Activated B cell treated with CpG ODN at 0.5 μM for 24 hours (primary cell): Measurements from ENCODE around the gene MTNR1B. TPM values are rescaled to one million over a fixed set of nuclear protein-coding genes. Genes with fewer than 3 reads are reported as not detected.

Experiments
- ATAC-seq: fragments of 200-7000 bp; cut with Tn5 transposase; one replicate; pipeline ENCODE4 v1.10.0; 2021; ENCODE audit warnings: low read depth, mild to moderate bottlenecking, moderate library complexity
- CTCF ChIA-PET: fragments of 350-600 bp; sonication (Branson Sonifier 250); formaldehyde crosslinking; loops from one replicate; lab custom pipeline; 2021; ENCODE audit warnings: antibody characterized with exemption; lab: Charles Lee
- POLR2A ChIA-PET: fragments of 350-600 bp; sonication (Branson Sonifier 250); formaldehyde crosslinking; loops from one replicate; lab custom pipeline; 2021; ENCODE audit warnings: antibody characterized with exemption; lab: Charles Lee
- DNase-seq: peaks from one replicate; pipeline ENCODE4 v3.0.0; 2022
- H3K27ac Mint-ChIP-seq: one replicate; pipeline ENCODE4 v1.8.0; 2020; ENCODE audit warnings: mixed read lengths
- H3K27me3 Mint-ChIP-seq: one replicate; pipeline ENCODE4 v1.8.0; 2021; ENCODE audit warnings: mixed read lengths
- H3K36me3 Mint-ChIP-seq: one replicate; pipeline ENCODE4 v1.8.0; 2021; ENCODE audit warnings: low read depth, mixed read lengths
- H3K4me1 Mint-ChIP-seq: one replicate; pipeline ENCODE4 v1.8.0; 2021; ENCODE audit warnings: mixed read lengths
- H3K4me3 Mint-ChIP-seq: one replicate; pipeline ENCODE4 v1.8.0; 2020; ENCODE audit warnings: mild to moderate bottlenecking, mixed read lengths
- H3K9me3 Mint-ChIP-seq: one replicate; pipeline ENCODE4 v1.8.0; 2020; ENCODE audit warnings: mixed read lengths
- intact Hi-C: fragments of 100-400 bp; cut with micrococcal nuclease; formaldehyde crosslinking; loops from one replicate; pipeline ENCODE4 v1.15.1; 2024
- total RNA-seq: library from RNA; stranded (reverse); gene quantifications from 2 replicates; pipeline ENCODE4 v1.2.3, GENCODE V29; 2022
- TF ChIP-seq, protein P1 (sequence below): fragments of 200-600 bp; IDR thresholded peaks from one replicate; pipeline ENCODE4 v1.8.0; 2022; ENCODE audit warnings: antibody characterized with exemption, mild to moderate bottlenecking

MTNR1B gene
- total RNA-seq, 1 donor from 2014 or later, result not detected

DNA sequence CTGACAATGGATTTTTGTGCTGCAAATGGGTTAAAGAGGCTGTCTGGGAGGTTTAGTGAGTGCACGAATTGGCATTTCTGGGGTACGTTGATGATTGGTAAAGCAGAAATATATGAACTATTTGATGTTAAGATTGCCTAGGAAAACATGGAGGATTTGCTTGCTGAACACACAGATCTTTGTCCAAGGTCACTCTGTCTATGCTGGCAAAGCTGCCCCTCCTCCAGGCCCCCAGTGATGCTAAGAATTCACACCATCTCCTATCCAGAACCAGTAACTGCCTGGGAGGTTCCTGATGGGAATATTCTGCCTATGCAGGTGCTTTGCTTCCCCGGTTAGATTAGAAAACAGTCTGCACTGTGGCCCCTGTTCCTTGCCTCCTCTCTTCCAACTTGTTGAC, 5.8 kb downstream of the MTNR1B start:
- intact Hi-C loops, result no loop called here
- ATAC-seq (no peak), DNase-seq (no peak)
- Mint-ChIP-seq H3K27me3 (no peaks in the 10 kb centered on the region), H3K36me3 (no peaks in the 10 kb centered on the region), H3K27ac (no peak overlapping the region), H3K4me3 (no peak overlapping the region), H3K4me1 (no peaks in the 10 kb centered on the region), H3K9me3 (no peaks in the 10 kb centered on the region)
- POLR2A ChIA-PET, result no interaction called here
- TF ChIP-seq, protein P1, sequence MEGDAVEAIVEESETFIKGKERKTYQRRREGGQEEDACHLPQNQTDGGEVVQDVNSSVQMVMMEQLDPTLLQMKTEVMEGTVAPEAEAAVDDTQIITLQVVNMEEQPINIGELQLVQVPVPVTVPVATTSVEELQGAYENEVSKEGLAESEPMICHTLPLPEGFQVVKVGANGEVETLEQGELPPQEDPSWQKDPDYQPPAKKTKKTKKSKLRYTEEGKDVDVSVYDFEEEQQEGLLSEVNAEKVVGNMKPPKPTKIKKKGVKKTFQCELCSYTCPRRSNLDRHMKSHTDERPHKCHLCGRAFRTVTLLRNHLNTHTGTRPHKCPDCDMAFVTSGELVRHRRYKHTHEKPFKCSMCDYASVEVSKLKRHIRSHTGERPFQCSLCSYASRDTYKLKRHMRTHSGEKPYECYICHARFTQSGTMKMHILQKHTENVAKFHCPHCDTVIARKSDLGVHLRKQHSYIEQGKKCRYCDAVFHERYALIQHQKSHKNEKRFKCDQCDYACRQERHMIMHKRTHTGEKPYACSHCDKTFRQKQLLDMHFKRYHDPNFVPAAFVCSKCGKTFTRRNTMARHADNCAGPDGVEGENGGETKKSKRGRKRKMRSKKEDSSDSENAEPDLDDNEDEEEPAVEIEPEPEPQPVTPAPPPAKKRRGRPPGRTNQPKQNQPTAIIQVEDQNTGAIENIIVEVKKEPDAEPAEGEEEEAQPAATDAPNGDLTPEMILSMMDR, result no peak
- CTCF ChIA-PET, result no interaction called here

DNA sequence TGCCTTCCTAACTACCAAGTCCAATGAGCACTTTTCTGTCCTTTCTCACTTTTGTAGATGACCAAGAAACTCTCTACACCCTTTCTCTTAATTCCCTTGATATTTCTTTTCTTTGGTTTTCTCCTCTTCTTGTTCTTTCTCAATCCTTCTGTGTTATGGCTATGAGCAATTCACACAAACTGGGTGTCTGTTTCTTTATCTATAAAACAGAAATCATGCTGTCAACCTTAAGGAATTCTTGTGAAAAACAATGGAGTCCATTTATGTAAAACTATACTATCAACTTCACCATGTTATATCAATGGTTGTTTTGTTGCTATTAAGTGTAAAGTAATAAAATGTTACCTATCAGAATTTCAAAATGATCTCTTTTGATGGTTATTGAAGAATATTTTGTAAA, 7.2 kb downstream of the MTNR1B start:
- POLR2A ChIA-PET, result no interaction called here
- intact Hi-C loops, result no loop called here
- Mint-ChIP-seq H3K36me3 (no peaks in the 10 kb centered on the region), H3K4me3 (no peak overlapping the region), H3K4me1 (no peaks in the 10 kb centered on the region), H3K9me3 (no peaks in the 10 kb centered on the region), H3K27me3 (no peaks in the 10 kb centered on the region), H3K27ac (no peak overlapping the region)
- CTCF ChIA-PET, result no interaction called here
- TF ChIP-seq, protein P1, result no peak
- ATAC-seq (no peak), DNase-seq (no peak)

DNA sequence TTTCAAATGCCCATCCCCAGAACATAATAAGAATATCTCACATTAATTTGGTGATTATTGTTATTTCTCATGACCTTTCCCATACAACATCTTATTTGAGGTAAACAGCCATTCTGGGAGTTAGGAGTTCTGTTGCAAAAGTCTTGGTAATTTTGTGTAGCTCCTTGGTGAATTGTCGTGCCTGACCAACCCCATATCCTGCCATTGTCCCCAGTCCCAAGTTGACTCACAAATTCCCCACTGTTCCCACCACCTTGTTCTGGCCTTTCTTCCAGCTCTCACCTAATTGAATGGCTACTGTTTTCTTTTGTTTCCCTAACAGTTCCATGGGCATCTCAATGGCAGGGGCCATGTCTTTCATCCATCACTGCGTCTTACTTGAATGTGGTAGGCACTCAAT, 8.0 kb downstream of the MTNR1B start:
- Mint-ChIP-seq H3K36me3 (no peaks in the 10 kb centered on the region), H3K4me3 (no peak overlapping the region), H3K27ac (no peak overlapping the region), H3K4me1 (no peaks in the 10 kb centered on the region), H3K9me3 (no peaks in the 10 kb centered on the region), H3K27me3 (no peaks in the 10 kb centered on the region)
- DNase-seq, result no peak
- intact Hi-C loops, result no loop called here
- POLR2A ChIA-PET, result no interaction called here
- TF ChIP-seq, protein P1, result no peak
- CTCF ChIA-PET, result no interaction called here
- no peak for ATAC-seq

DNA sequence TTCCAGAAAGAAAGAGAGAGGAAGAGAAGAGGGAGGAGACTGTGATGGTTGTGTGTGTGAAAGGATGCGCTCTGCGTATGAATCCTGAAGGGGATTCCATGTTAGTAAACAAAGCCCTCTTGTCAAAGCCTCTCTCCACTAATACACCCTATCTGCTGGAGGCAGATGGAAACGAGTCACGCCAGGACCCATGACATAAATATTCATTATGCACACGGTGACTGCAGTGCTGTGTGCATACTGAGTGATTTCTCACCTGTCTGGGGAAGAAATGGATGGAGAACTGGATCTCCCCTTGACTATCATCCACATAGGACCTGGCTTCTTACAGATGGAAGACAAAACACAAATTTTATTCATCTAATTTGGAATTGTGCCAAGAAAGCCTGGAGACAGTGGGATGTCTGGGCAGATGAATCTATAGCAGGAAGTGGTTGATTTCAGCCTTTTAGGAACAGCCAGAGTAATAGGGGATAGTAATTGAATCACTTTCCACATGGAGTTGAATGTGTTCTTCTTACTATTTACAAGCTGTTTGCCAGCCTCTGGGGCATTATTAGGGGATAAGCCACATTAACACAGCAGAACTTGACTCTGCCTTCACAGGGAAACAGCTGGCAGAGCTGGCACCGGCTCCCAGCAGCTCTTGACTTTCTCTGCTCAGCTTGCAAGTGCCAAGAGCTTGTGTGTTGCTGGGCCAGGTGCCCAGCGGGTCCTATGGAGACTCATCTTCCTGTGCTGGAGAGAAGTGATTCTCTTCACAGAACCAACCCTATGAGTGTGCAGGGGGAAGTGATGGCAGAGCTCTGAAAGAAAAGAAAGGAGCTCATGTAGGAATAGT, 9.0 kb downstream of the MTNR1B start:
- Mint-ChIP-seq H3K36me3 (no peaks in the 10 kb centered on the region), H3K4me3 (no peak overlapping the region), H3K9me3 (no peaks in the 10 kb centered on the region), H3K27ac (no peak overlapping the region), H3K4me1 (no peaks in the 10 kb centered on the region), H3K27me3 (no peaks in the 10 kb centered on the region)
- intact Hi-C loops, result no loop called here
- ChIA-PET POLR2A (no interaction called here), CTCF (no interaction called here)
- TF ChIP-seq, protein P1, result no peak
- DNase-seq, result no peak
- no peak for ATAC-seq

DNA sequence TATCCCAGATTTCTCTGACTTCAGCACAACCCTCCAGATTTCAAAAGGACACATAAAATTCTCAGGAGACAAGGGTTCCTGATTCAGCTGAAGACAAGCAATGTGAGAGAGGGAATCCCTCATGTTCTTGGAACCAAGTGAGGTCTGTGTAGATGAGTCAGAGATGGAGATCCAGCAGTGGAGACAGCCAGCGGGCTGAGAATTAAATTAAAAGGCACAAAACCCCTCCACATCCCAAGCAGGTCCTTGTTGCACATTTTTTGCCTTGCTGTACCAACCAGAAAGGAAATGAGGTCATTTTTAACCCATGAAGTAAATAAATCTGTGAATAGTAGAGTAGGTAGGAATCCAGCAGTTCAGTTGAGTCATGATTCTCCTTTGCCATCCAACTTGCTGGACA, 9.7 kb downstream of the MTNR1B start:
- no peak for DNase-seq
- Mint-ChIP-seq H3K4me1 (no peaks in the 10 kb centered on the region), H3K27me3 (no peaks in the 10 kb centered on the region), H3K27ac (no peak overlapping the region), H3K36me3 (no peaks in the 10 kb centered on the region), H3K9me3 (no peaks in the 10 kb centered on the region), H3K4me3 (no peak overlapping the region)
- POLR2A ChIA-PET, result no interaction called here
- intact Hi-C loops, result no loop called here
- CTCF ChIA-PET, result no interaction called here
- TF ChIP-seq, protein P1, result no peak
- no peak for ATAC-seq
